ENCODE data around the gene TNF.
"Not testable (repeated sequence)": the region's sequence is repeated elsewhere in the genome, so short reads cannot be mapped to it uniquely, and the experiment has no call there.

The TNF gene

GRCh38 chr6:31588871-31589650 is 13.7 kb downstream of the TNF start:
- no peak for DNase-seq (ENCODE audit: low read depth in 2 of 2)

GRCh38 chr6:31590691-31591090 is 15.3 kb downstream of the TNF start:
- DNase-seq (ENCODE audit: low read depth in 2 of 2) = not testable (repeated sequence)

- DNase-seq (ENCODE audit: low read depth in 2 of 2) = no peak
Measured at GRCh38 chr6:31592396-31592771, 17.0 kb downstream of the TNF start.

- no peak for DNase-seq (ENCODE audit: low read depth in 2 of 2)
Measured at GRCh38 chr6:31597006-31597405, 21.6 kb downstream of the TNF start.

GRCh38 chr6:31607317-31607716 is 32.0 kb downstream of the TNF start:
- DNase-seq (ENCODE audit: low read depth in 2 of 2) = no peak

- DNase-seq (ENCODE audit: low read depth in 2 of 2) = no peak
Measured at GRCh38 chr6:31609519-31610406, 34.4 kb downstream of the TNF start.

- DNase-seq (ENCODE audit: low read depth in 2 of 2) = no peak
Measured at GRCh38 chr6:31610968-31611367, 35.6 kb downstream of the TNF start.

- no peak for DNase-seq (ENCODE audit: low read depth in 2 of 2)
Measured at GRCh38 chr6:31614075-31614619, 38.8 kb downstream of the TNF start.

- no peak for DNase-seq (ENCODE audit: low read depth in 2 of 2)
Measured at GRCh38 chr6:31614684-31615578, 39.6 kb downstream of the TNF start, which contains the start of gene AIF1. TSS of gene AIF1 (plus strand) at chr6:31615234. CDS start at chr6:31615330, 96 bp downstream.

- peak in 1 of 2 donors; percentile 28 for DNase-seq (ENCODE audit: low read depth in 2 of 2)
Measured at GRCh38 chr6:31615748-31616147, 40.4 kb downstream of the TNF start.

- no peak for DNase-seq (ENCODE audit: low read depth in 2 of 2)
Measured at GRCh38 chr6:31617010-31617409, 41.6 kb downstream of the TNF start.

- DNase-seq (ENCODE audit: low read depth in 2 of 2) = peak; percentile 97 to 98
Measured at GRCh38 chr6:31619805-31620585, 44.6 kb downstream of the TNF start.

- DNase-seq (ENCODE audit: low read depth in 2 of 2) = peak; percentile 76 to 96
Measured at GRCh38 chr6:31620586-31621319, 45.4 kb downstream of the TNF start, which contains the start of gene PRRC2A. TSS of gene PRRC2A (plus strand) at chr6:31620715. CDS start at chr6:31622790, 2,075 bp downstream.

- no peak for DNase-seq (ENCODE audit: low read depth in 2 of 2)
Measured at GRCh38 chr6:31621320-31621939, 46.1 kb downstream of the TNF start.

GRCh38 chr6:31621991-31622390 is 46.6 kb downstream of the TNF start:
- no peak for DNase-seq (ENCODE audit: low read depth in 2 of 2)

- no peak for DNase-seq (ENCODE audit: low read depth in 2 of 2)
Measured at GRCh38 chr6:31622684-31623091, 47.3 kb downstream of the TNF start.

- no peak for DNase-seq (ENCODE audit: low read depth in 2 of 2)
Measured at GRCh38 chr6:31624070-31624469, 48.7 kb downstream of the TNF start.

GRCh38 chr6:31626952-31627351 is 51.6 kb downstream of the TNF start:
- no peak for DNase-seq (ENCODE audit: low read depth in 2 of 2)

- no peak for DNase-seq (ENCODE audit: low read depth in 2 of 2)
Measured at GRCh38 chr6:31627690-31628287, 52.4 kb downstream of the TNF start.
